GM23338 (cell line): ENCODE measurements around the gene C11orf91. TPM values are rescaled to one million over a fixed set of nuclear protein-coding genes. Genes with fewer than 3 reads are reported as not detected.

Source experiments
- ETS1 ChIP-seq: IDR thresholded peaks from 2 replicates; pipeline ENCODE4 v1.6.1; 2016; ENCODE audit warnings: antibody characterized with exemption
- EZH2 ChIP-seq: fragments of 200-600 bp; sonication (generic); IDR thresholded peaks from one replicate; pipeline ENCODE4 v1.8.0; 2017; ENCODE audit warnings: antibody characterized with exemption, mild to moderate bottlenecking, low read depth; ENCODE audit not compliant: unreplicated experiment
- EZH2phosphoT487 ChIP-seq: fragments of 200-600 bp; sonication (generic); IDR thresholded peaks from one replicate; pipeline ENCODE4 v1.8.1; 2018; ENCODE audit warnings: antibody characterized with exemption; ENCODE audit not compliant: unreplicated experiment
- NANOG ChIP-seq: IDR thresholded peaks from 2 replicates; pipeline ENCODE4 v1.6.1; 2016; ENCODE audit warnings: antibody characterized with exemption, borderline replicate concordance
- REST ChIP-seq: IDR thresholded peaks from one replicate; pipeline ENCODE4 v1.6.1; 2018; ENCODE audit warnings: antibody characterized with exemption; ENCODE audit not compliant: unreplicated experiment
- ZNF114 ChIP-seq: fragments of 250-450 bp; sonication (Bioruptor Pico); IDR thresholded peaks from 2 replicates; pipeline ENCODE4 v1.5.0; 2020; ENCODE audit warnings: mild to moderate bottlenecking, moderate library complexity
- ZNF462 ChIP-seq: fragments of 250-450 bp; sonication (Bioruptor Pico); IDR thresholded peaks from 2 replicates; pipeline ENCODE4 v1.5.0; 2020; ENCODE audit warnings: mild to moderate bottlenecking, moderate library complexity
- polyA plus RNA-seq: library from polyadenylated mRNA; unstranded; fragments of >200 nt; fragmentation: Nextera tagmentation; extraction: Ambion mirVana; gene quantifications from 2 replicates; pipeline ENCODE4 v1.2.1, GENCODE V29; 2016
- total RNA-seq: library from RNA; depleted of rRNA; stranded (reverse); fragments of >200 nt; shearing (Covaris generic); gene quantifications from 2 replicates; pipeline ENCODE4 v1.2.3, GENCODE V29; 2014

Gene C11orf91
- total and polyA plus RNA-seq, 2 experiments from 2014 or later, result not detected

GRCh38 chr11:33659370-33660139 is 41.1 kb downstream of the C11orf91 start (continued):
- TF ChIP-seq ZNF462 (no peak), EZH2phosphoT487 (no peak), NANOG (no peak), ETS1 (no peak), REST (no peak), EZH2 (no peak), ZNF114 (CRISPR knock-in tag) (no peak)
